ENCODE data around the gene FAF1. TPM values are rescaled to one million over a fixed set of nuclear protein-coding genes. Genes with fewer than 3 reads are reported as not detected.
"Not testable (repeated sequence)": the region's sequence is repeated elsewhere in the genome, so short reads cannot be mapped to it uniquely, and the experiment has no call there.

FAF1 gene
- total RNA-seq, 1 experiment from 2014 or later = 14.7 TPM

DNA sequence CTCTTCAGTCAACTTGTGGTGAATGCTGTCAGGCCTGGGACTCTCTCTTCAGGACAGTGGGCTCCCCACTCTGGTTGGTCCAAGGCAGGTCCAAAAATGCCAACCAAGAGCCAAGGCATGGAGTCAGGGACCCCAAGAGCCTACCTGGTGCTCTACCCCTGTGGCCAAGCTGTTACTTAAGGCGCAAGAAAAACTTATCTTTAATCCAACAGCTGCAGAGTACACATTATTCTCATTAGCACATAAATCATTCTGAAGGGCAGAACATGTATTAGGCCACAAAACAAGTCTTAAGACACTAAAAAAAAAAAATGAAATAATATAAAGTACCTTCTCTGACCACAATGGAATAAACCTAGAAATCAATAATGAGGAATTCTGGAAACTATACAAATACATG lies 65.7 kb downstream of the FAF1 start:
- Histone ChIP-seq H4K20me1 (ENCODE audit: low read length) (no peaks in the 10 kb centered on the region), H3K27me3 (ENCODE audit: low read length) (no peaks in the 10 kb centered on the region), H2AFZ (ENCODE audit: low read length) (no peak overlapping the region), H3K9me3 (ENCODE audit: low read length) (no peaks in the 10 kb centered on the region), H3K79me2 (ENCODE audit: low read length) (peaks cover 54% of the 10 kb centered on the region), H3K4me1 (ENCODE audit: insufficient read depth, low read length) (no peaks in the 10 kb centered on the region), H3K4me2 (ENCODE audit: low read length) (no peak overlapping the region), H3K4me3 (ENCODE audit: low read length) (no peak overlapping the region), H3K36me3 (ENCODE audit: low read depth, low read length) (no peaks in the 10 kb centered on the region; the same call in 1 of the 2 replicates), H3K27ac (ENCODE audit: low read length) (no peak overlapping the region), H3F3A (ENCODE audit: low read length, unreplicated experiment) (no peaks in the 10 kb centered on the region), H3K9me2 (replicated peaks; ENCODE audit: low read length) (no peaks in the 10 kb centered on the region), H3K9ac (ENCODE audit: low read length) (no peak overlapping the region)
- CTCF ChIA-PET = no interaction called here
- intact Hi-C loops (cut with micrococcal nuclease) = no loop called here
- no peak for DNase-seq
- POLR2A ChIA-PET (ENCODE audit: unreplicated experiment) = no interaction called here
- BruUV-seq (replicated peaks) = no TSS peak
- no peak for ATAC-seq
- TF ChIP-seq EZH2phosphoT487 (IDR thresholded peaks at IDR 0.05; ENCODE audit: borderline replicate concordance, low read length) (no peak), EZH2 (IDR thresholded peaks at IDR 0.05; ENCODE audit: low read length, unreplicated experiment) (no peak)
- TF ChIP-seq, protein P1, sequence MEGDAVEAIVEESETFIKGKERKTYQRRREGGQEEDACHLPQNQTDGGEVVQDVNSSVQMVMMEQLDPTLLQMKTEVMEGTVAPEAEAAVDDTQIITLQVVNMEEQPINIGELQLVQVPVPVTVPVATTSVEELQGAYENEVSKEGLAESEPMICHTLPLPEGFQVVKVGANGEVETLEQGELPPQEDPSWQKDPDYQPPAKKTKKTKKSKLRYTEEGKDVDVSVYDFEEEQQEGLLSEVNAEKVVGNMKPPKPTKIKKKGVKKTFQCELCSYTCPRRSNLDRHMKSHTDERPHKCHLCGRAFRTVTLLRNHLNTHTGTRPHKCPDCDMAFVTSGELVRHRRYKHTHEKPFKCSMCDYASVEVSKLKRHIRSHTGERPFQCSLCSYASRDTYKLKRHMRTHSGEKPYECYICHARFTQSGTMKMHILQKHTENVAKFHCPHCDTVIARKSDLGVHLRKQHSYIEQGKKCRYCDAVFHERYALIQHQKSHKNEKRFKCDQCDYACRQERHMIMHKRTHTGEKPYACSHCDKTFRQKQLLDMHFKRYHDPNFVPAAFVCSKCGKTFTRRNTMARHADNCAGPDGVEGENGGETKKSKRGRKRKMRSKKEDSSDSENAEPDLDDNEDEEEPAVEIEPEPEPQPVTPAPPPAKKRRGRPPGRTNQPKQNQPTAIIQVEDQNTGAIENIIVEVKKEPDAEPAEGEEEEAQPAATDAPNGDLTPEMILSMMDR (conservative IDR thresholded peaks at IDR 0.05; ENCODE audit: low read depth, low read length) = no peak

DNA sequence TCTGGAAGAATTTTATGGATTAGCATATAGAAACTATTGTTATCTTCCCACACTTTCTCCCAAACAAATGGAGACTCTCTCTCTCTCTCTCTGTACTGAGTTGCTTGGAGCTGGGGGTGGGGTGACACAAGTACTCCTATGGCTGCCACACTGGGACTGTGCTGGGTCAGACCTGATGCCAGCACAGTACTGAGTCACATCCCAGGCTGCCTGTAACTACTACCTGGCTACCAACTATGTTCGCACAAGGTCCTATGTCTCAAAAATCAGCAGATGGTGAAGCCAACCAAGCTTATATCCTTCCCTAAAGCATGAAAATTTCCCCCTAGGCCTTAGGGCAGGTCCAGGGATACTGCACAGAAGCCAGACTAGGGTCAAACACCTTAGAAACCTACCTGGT lies 66.6 kb downstream of the FAF1 start:
- no peak for ATAC-seq
- no peaks in the 10 kb centered on the region for H3F3A ChIP-seq (ENCODE audit: low read length, unreplicated experiment)
- ChIA-PET POLR2A (ENCODE audit: unreplicated experiment) (no interaction called here), CTCF (no interaction called here)
- no peaks in the 10 kb centered on the region for H3K9me3 ChIP-seq (ENCODE audit: low read length)
- no peaks in the 10 kb centered on the region; the same call in 1 of the 2 replicates for H3K36me3 ChIP-seq (ENCODE audit: low read depth, low read length)
- no peak for TF ChIP-seq EZH2 (IDR thresholded peaks at IDR 0.05; ENCODE audit: low read length, unreplicated experiment)
- TF ChIP-seq EZH2phosphoT487 (IDR thresholded peaks at IDR 0.05; ENCODE audit: borderline replicate concordance, low read length) = no peak
- BruUV-seq (replicated peaks) = no TSS peak
- H3K4me1 ChIP-seq (ENCODE audit: insufficient read depth, low read length) = no peaks in the 10 kb centered on the region
- H3K4me3 ChIP-seq (ENCODE audit: low read length) = no peak overlapping the region
- no peaks in the 10 kb centered on the region for H4K20me1 ChIP-seq (ENCODE audit: low read length)
- intact Hi-C loops (cut with micrococcal nuclease) = no loop called here
- H3K27ac ChIP-seq (ENCODE audit: low read length) = no peak overlapping the region
- DNase-seq = no peak
- H3K79me2 ChIP-seq (ENCODE audit: low read length) = peaks cover 47% of the 10 kb centered on the region
- H3K9me2 ChIP-seq (replicated peaks; ENCODE audit: low read length) = no peaks in the 10 kb centered on the region
- H3K4me2 ChIP-seq (ENCODE audit: low read length) = no peak overlapping the region
- no peaks in the 10 kb centered on the region for H3K27me3 ChIP-seq (ENCODE audit: low read length)
- no peak overlapping the region for H2AFZ ChIP-seq (ENCODE audit: low read length)
- H3K9ac ChIP-seq (ENCODE audit: low read length) = no peak overlapping the region

GRCh38 chr1:50887555-50887954 lies 72.5 kb downstream of the FAF1 start:
- BruUV-seq (replicated peaks); H3K9me3 ChIP-seq (ENCODE audit: low read length); CTCF ChIA-PET; H3F3A ChIP-seq (ENCODE audit: low read length, unreplicated experiment); H3K4me2 ChIP-seq (ENCODE audit: low read length); intact Hi-C loops (cut with micrococcal nuclease); ATAC-seq; H3K9ac ChIP-seq (ENCODE audit: low read length); H3K4me3 ChIP-seq (ENCODE audit: low read length); H3K27ac ChIP-seq (ENCODE audit: low read length); H3K36me3 ChIP-seq (ENCODE audit: low read depth, low read length); POLR2A ChIA-PET (ENCODE audit: unreplicated experiment); H3K9me2 ChIP-seq (replicated peaks; ENCODE audit: low read length); H2AFZ ChIP-seq (ENCODE audit: low read length); DNase-seq; H3K4me1 ChIP-seq (ENCODE audit: insufficient read depth, low read length); H4K20me1 ChIP-seq (ENCODE audit: low read length); H3K27me3 ChIP-seq (ENCODE audit: low read length); H3K79me2 ChIP-seq (ENCODE audit: low read length): not testable (repeated sequence)

GRCh38 chr1:50880373-50880772 lies 79.7 kb downstream of the FAF1 start:
- no peak for DNase-seq
- Histone ChIP-seq H3F3A (ENCODE audit: low read length, unreplicated experiment) (peaks cover 4% of the 10 kb centered on the region), H3K27me3 (ENCODE audit: low read length) (no peaks in the 10 kb centered on the region), H2AFZ (ENCODE audit: low read length) (no peak overlapping the region), H3K9ac (ENCODE audit: low read length) (no peak overlapping the region), H3K79me2 (ENCODE audit: low read length) (peaks cover 61% of the 10 kb centered on the region), H3K27ac (ENCODE audit: low read length) (no peak overlapping the region), H3K36me3 (ENCODE audit: low read depth, low read length) (no peaks in the 10 kb centered on the region), H3K4me3 (ENCODE audit: low read length) (no peak overlapping the region), H3K9me3 (ENCODE audit: low read length) (no peaks in the 10 kb centered on the region), H4K20me1 (ENCODE audit: low read length) (no peaks in the 10 kb centered on the region), H3K4me2 (ENCODE audit: low read length) (no peak overlapping the region), H3K9me2 (replicated peaks; ENCODE audit: low read length) (no peaks in the 10 kb centered on the region), H3K4me1 (ENCODE audit: insufficient read depth, low read length) (no peaks in the 10 kb centered on the region)
- ChIA-PET POLR2A (ENCODE audit: unreplicated experiment) (no interaction called here), CTCF (no interaction called here)
- TF ChIP-seq, protein P1 (conservative IDR thresholded peaks at IDR 0.05; ENCODE audit: low read depth, low read length) = no peak
- TF ChIP-seq EZH2phosphoT487 (IDR thresholded peaks at IDR 0.05; ENCODE audit: borderline replicate concordance, low read length) = no peak
- TF ChIP-seq EZH2 (IDR thresholded peaks at IDR 0.05; ENCODE audit: low read length, unreplicated experiment) = no peak
- intact Hi-C loops (cut with micrococcal nuclease) = no loop called here
- no TSS peak for BruUV-seq (replicated peaks)
- ATAC-seq = no peak

Measured in PC-3 (cell line).